Stimulated activated effector memory CD8-positive, alpha-beta T cell treated with anti-CD3 and anti-CD28 coated beads, Interleukin-12 subunit alpha, Interleukin-12 subunit beta, amount 100 ng/mL, for 72 hours (primary cell): ENCODE measurements around the gene FKBP10.
"Not testable (repeated sequence)": the region's sequence is repeated elsewhere in the genome, so short reads cannot be mapped to it uniquely, and the experiment has no call there.

Experiments used
- ATAC-seq: fragments of 150-1000 bp; cut with Tn5 transposase; 2 replicates; pipeline ENCODE4 v1.10.0; 2021
- DNase-seq, 2 donors: peaks; one replicate each; pipeline ENCODE4 v3.0.0; 2021 to 2022; ENCODE audit warnings: low spot score in 2 of 2
- H3K27ac Mint-ChIP-seq: one replicate; pipeline ENCODE4 v1.8.0; 2022; ENCODE audit warnings: mild to moderate bottlenecking, mixed read lengths
- H3K36me3 Mint-ChIP-seq: one replicate; pipeline ENCODE4 v1.8.0; 2022; ENCODE audit warnings: mild to moderate bottlenecking, mixed read lengths
- H3K4me1 Mint-ChIP-seq: one replicate; pipeline ENCODE4 v1.8.0; 2022; ENCODE audit warnings: mixed read lengths
- H3K4me3 Mint-ChIP-seq: one replicate; pipeline ENCODE4 v1.8.0; 2022; ENCODE audit warnings: mild to moderate bottlenecking, mixed read lengths
- H3K9me3 Mint-ChIP-seq: one replicate; pipeline ENCODE4 v1.8.0; 2022; ENCODE audit warnings: mixed read lengths

FKBP10 gene

GRCh38 chr17:41776262-41776900, 36.4 kb upstream of the FKBP10 start:
- not testable (repeated sequence) for H3K27ac Mint-ChIP-seq, H3K4me3 Mint-ChIP-seq, H3K4me1 Mint-ChIP-seq, H3K36me3 Mint-ChIP-seq, DNase-seq, H3K9me3 Mint-ChIP-seq, ATAC-seq

GRCh38 chr17:41777157-41777573, 35.6 kb upstream of the FKBP10 start:
- Mint-ChIP-seq H3K4me3 (no peak overlapping the region), H3K4me1 (peaks cover 7% of the 10 kb centered on the region), H3K9me3 (no peaks in the 10 kb centered on the region), H3K27ac (no peak overlapping the region), H3K36me3 (no peaks in the 10 kb centered on the region)
- peak; percentile 20 for ATAC-seq
- no peak for DNase-seq

- ATAC-seq (no peak), DNase-seq (no peak)
- H3K4me3 Mint-ChIP-seq, result no peak overlapping the region
- H3K27ac Mint-ChIP-seq, result no peak overlapping the region
- no peaks in the 10 kb centered on the region for H3K9me3 Mint-ChIP-seq
- H3K36me3 Mint-ChIP-seq, result no peaks in the 10 kb centered on the region
- H3K4me1 Mint-ChIP-seq, result peaks cover 7% of the 10 kb centered on the region
Observed at GRCh38 chr17:41777574-41778188, 35.1 kb upstream of the FKBP10 start.

- peaks cover 15% of the 10 kb centered on the region for H3K4me1 Mint-ChIP-seq
- no peaks in the 10 kb centered on the region for H3K36me3 Mint-ChIP-seq
- H3K4me3 Mint-ChIP-seq, result no peak overlapping the region
- H3K27ac Mint-ChIP-seq, result no peak overlapping the region
- H3K9me3 Mint-ChIP-seq, result no peaks in the 10 kb centered on the region
- DNase-seq (no peak), ATAC-seq (no peak)
Observed at GRCh38 chr17:41779954-41780353, 32.9 kb upstream of the FKBP10 start.

GRCh38 chr17:41781404-41782110, 31.2 kb upstream of the FKBP10 start:
- Mint-ChIP-seq H3K4me3 (no peak overlapping the region), H3K36me3 (no peaks in the 10 kb centered on the region), H3K4me1 (peaks cover 24% of the 10 kb centered on the region), H3K9me3 (no peaks in the 10 kb centered on the region), H3K27ac (peak overlapping the region; percentile 63)
- ATAC-seq, result no peak
- DNase-seq, result no peak

GRCh38 chr17:41782142-41782541, 30.7 kb upstream of the FKBP10 start:
- ATAC-seq (no peak), DNase-seq (no peak)
- Mint-ChIP-seq H3K4me3 (no peak overlapping the region), H3K9me3 (no peaks in the 10 kb centered on the region), H3K4me1 (peaks cover 24% of the 10 kb centered on the region), H3K27ac (peak overlapping the region; percentile 63), H3K36me3 (no peaks in the 10 kb centered on the region)

GRCh38 chr17:41784207-41784744, 28.5 kb upstream of the FKBP10 start:
- Mint-ChIP-seq H3K4me3 (no peak overlapping the region), H3K36me3 (no peaks in the 10 kb centered on the region), H3K4me1 (peaks cover 38% of the 10 kb centered on the region), H3K27ac (no peak overlapping the region), H3K9me3 (no peaks in the 10 kb centered on the region)
- DNase-seq (no peak), ATAC-seq (no peak)

- ATAC-seq, result no peak
- peak overlapping the region; percentile 39 for H3K4me3 Mint-ChIP-seq
- H3K27ac Mint-ChIP-seq, result no peak overlapping the region
- H3K4me1 Mint-ChIP-seq, result peaks cover 39% of the 10 kb centered on the region
- DNase-seq, result no peak
- H3K9me3 Mint-ChIP-seq, result no peaks in the 10 kb centered on the region
- no peaks in the 10 kb centered on the region for H3K36me3 Mint-ChIP-seq
Observed at GRCh38 chr17:41785091-41785858, 27.5 kb upstream of the FKBP10 start.

- ATAC-seq (no peak), DNase-seq (no peak)
- no peak overlapping the region for H3K27ac Mint-ChIP-seq
- no peaks in the 10 kb centered on the region for H3K9me3 Mint-ChIP-seq
- peaks cover 39% of the 10 kb centered on the region for H3K4me1 Mint-ChIP-seq
- no peaks in the 10 kb centered on the region for H3K36me3 Mint-ChIP-seq
- H3K4me3 Mint-ChIP-seq, result peak overlapping the region; percentile 39
Observed at GRCh38 chr17:41785859-41786226, 27.0 kb upstream of the FKBP10 start.

- no peaks in the 10 kb centered on the region for H3K36me3 Mint-ChIP-seq
- H3K27ac Mint-ChIP-seq, result no peak within 1 kb of the TSS
- ATAC-seq, result peak; percentile 94
- peaks cover 39% of the 10 kb centered on the region for H3K4me1 Mint-ChIP-seq
- peak within 1 kb of the TSS; percentile 49 for H3K4me3 Mint-ChIP-seq
- H3K9me3 Mint-ChIP-seq, result no peaks in the 10 kb centered on the region
- DNase-seq, result peak; percentile 75 to 93
Observed at GRCh38 chr17:41786227-41787020, 26.4 kb upstream of the FKBP10 start, which contains the start of gene JUP. JUP (minus strand) TSS chr17:41786711; CDS start chr17:41771854, 14,857 bp downstream.

- no peak overlapping the region for H3K27ac Mint-ChIP-seq
Observed at GRCh38 chr17:41787021-41787418, 25.8 kb upstream of the FKBP10 start.

GRCh38 chr17:41792845-41793783, 19.7 kb upstream of the FKBP10 start:
- H3K4me1 Mint-ChIP-seq, result peaks cover 13% of the 10 kb centered on the region
- no peak overlapping the region for H3K4me3 Mint-ChIP-seq
- no peak overlapping the region for H3K27ac Mint-ChIP-seq
- H3K36me3 Mint-ChIP-seq, result no peaks in the 10 kb centered on the region
- ATAC-seq, result peak; percentile 32
- no peaks in the 10 kb centered on the region for H3K9me3 Mint-ChIP-seq
- DNase-seq, result no peak

More at GRCh38 chr17:41787021-41787418, 25.8 kb upstream of the FKBP10 start:
- Mint-ChIP-seq H3K4me3 (peak overlapping the region; percentile 49), H3K36me3 (no peaks in the 10 kb centered on the region), H3K9me3 (no peaks in the 10 kb centered on the region), H3K4me1 (peaks cover 33% of the 10 kb centered on the region)
- ATAC-seq (no peak), DNase-seq (no peak)

GRCh38 chr17:41793784-41794539, 18.8 kb upstream of the FKBP10 start:
- Mint-ChIP-seq H3K4me3 (no peak overlapping the region), H3K27ac (no peak overlapping the region), H3K9me3 (no peaks in the 10 kb centered on the region), H3K4me1 (peaks cover 4% of the 10 kb centered on the region), H3K36me3 (no peaks in the 10 kb centered on the region)
- DNase-seq (no peak), ATAC-seq (no peak)
